HG02763 (cell line): Measurements from ENCODE around the gene COQ5.
A peak's percentile ranks its signal among the peaks of the same experiment; 100 is the strongest.
"Not testable (repeated sequence)": the region's sequence is repeated elsewhere in the genome, so short reads cannot be mapped to it uniquely, and the experiment has no call there.

Experiments used
- ATAC-seq: cut with Tn5 transposase; IDR thresholded peaks from one replicate; pipeline ENCODE4 v1.9.1; 2021; ENCODE audit warnings: mild to moderate bottlenecking, moderate library complexity; ENCODE audit not compliant: unreplicated experiment

COQ5 gene, protein sequence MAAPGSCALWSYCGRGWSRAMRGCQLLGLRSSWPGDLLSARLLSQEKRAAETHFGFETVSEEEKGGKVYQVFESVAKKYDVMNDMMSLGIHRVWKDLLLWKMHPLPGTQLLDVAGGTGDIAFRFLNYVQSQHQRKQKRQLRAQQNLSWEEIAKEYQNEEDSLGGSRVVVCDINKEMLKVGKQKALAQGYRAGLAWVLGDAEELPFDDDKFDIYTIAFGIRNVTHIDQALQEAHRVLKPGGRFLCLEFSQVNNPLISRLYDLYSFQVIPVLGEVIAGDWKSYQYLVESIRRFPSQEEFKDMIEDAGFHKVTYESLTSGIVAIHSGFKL

GRCh38 chr12:120528861-120529525 is at the start of gene COQ5:
Gene COQ5 (minus strand): TSS chr12:120529158. CDS start chr12:120529141, 17 bp downstream.
- ATAC-seq = peak; percentile 73

DNA sequence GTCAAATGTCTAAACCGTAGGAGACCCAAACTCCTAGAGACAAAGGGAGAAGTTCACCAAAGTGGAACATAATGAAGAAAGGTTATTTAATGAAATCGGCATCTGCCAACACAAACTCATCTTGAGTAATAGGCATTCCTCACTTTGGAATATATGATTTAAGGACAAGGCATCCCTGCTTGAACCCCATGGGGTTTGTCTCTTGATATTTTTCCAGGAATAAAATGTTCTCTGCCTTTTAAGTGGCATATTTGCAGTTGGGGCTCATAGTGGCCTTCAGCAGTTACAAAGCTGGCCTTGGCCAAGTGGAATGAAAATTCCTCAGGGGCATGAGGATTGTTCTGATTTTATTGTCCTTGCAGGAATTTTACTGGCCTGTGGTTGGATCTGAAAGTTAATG is 45.1 kb upstream of the COQ5 start:
- ATAC-seq = no peak

- no peak for ATAC-seq
Observed at GRCh38 chr12:120573560-120573959, 44.6 kb upstream of the COQ5 start.

- ATAC-seq = no peak
Observed at GRCh38 chr12:120571299-120571698, 42.3 kb upstream of the COQ5 start.

DNA sequence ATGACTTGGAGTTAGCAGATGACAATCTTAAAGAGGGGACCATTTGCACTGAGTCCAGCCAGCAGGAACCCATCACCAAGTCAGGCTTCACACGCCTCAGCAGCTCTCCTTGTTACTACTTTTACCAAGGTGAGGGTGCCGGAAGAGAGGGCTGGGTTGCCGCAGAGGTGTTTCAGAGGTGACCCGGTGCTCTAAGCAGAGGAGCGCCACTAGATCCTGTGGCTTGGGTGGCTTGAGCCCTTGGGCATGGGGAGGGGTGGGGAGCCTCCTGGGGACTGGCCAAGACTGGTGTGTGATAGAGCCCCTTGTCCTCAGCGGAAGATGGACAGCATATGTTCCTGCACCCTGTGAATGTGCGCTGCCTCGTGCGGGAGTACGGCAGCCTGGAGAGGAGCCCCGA is 34.5 kb upstream of the COQ5 start:
- no peak for ATAC-seq

GRCh38 chr12:120562906-120563305 is 33.9 kb upstream of the COQ5 start:
- ATAC-seq = no peak

DNA sequence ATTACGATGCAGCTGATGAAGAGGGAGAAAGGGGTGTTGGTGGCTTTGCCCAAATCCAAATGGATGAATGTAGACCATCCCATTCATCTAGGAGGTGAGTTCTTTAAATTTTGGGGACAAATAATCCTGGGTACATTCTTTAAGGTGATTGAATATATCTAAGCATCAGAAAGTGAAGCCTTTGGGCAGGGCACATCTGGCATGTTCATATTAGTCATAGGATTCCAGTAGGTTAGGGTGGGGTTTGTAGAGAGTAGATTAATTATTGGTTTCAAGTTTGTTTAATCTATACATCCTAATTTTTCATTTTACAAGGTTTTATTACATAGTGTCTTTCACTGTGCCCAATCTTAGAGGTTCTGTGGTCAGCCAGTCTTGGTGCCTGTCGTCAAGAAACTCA is 28.6 kb upstream of the COQ5 start:
- ATAC-seq = no peak

GRCh38 chr12:120554678-120555077 is 25.7 kb upstream of the COQ5 start:
- no peak for ATAC-seq

DNA sequence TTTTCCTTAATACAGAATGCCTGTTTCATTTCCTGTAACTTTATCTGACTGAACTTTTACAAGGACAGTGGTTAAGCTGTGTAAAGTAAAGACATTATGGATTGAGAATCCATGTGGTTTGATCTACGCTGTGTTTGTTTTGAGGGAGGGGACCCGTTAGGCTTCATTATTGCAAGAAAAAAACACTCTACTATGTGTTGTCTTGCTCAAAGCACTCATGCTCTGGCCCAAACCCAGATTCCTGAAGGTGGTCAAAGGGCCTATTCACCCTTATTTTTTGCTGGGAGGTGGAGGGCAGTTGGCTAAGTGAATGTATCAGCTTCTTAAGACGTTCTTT is 17.1 kb upstream of the COQ5 start:
- ATAC-seq = no peak

- ATAC-seq = no peak
Observed at GRCh38 chr12:120544691-120545090, 15.7 kb upstream of the COQ5 start.

DNA sequence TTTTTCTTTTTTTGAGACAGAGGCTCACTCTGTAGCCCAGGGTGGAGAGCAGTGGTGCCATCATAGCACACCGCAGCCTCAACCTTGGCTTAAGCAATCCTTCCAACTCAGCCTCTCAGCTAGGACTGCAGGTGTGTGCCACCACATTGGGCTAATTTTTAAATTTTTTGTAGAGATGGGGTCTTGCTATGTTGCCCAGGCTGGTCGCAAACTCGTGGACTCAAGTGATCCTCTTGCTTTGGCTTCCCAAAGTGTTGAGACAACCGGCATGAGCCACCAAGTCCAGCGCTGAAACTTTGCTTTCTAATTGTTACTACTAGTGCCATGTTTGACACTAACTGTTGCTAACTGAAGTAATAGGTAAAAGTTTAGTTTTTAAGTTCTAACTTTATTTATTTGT is 13.2 kb upstream of the COQ5 start:
- ATAC-seq = no peak

- ATAC-seq = no peak
Observed at GRCh38 chr12:120540445-120540844, 11.5 kb upstream of the COQ5 start.

DNA sequence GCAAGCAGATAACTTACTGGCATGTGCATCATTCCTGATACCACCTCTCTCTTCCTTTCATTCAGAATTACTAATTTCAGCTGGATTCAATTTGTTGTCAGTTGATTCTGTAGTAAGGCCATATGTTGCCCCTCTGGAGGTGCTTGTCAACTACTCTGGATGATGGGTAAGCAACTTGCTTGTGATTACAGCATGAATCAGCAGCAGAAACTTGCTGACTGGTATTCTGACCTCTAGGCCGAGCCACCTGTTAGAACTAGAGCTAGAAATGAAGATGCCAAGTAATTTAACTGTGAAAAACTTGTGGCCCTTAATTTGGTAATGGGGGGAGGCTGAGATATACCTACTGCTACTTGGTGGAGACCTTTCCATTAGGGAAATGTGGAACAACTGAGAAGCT is 10.3 kb upstream of the COQ5 start:
- ATAC-seq = no peak

- no peak for ATAC-seq
Observed at GRCh38 chr12:120538281-120539156, 9.6 kb upstream of the COQ5 start.

DNA sequence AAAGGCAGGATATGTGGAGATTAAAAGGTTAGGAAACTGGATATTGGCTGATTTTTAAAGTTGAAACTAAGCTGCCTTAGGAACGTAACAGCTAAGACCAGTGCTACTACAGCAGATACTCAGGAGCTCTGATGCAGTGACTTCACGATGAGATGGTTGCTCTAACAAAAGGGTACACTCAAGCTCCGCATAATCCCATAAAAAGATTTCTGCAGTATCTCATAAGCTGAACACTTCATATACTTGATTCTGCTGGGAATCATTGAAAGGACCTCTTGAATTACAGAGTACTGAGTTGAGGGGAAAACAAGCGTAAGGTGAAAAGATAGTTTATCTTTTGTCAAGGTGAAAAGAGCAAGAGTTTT is 8.9 kb upstream of the COQ5 start:
- ATAC-seq = no peak

DNA sequence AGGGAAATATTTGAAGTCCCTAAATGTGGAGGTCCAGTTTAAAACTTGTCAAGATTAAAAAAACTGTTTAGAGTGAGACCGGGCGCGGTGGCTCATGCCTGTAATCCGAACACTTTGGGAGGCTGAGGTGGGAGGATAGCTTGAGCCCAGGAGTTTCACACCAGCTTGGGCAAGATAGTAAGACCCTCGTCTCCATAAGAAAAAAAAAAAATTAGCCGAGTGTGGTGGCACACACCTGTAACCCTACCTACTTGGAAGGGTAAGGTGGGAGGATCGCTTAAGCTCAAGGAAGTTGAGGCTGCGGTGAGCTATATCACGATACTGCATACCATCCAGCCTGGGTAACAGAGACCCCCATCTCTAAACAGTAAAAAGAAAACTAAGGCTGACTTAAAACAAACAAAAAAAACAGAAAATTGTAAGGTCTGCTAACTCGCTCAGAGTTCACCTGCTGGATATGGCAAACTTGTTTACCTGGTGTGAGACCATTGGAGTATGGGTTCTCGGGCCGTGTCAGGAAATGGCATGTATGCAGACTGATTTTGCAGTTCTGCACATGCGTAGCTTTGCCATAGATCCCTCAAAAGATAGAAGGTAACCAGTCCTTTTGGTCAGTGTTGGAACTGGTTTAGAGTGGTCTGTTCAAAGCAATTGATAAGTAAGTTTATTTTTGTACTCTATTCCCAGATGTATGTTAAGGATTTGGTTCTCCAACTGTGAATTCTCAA is 7.3 kb upstream of the COQ5 start:
- ATAC-seq = no peak

GRCh38 chr12:120534703-120535655 is 6.0 kb upstream of the COQ5 start:
- peak; percentile 28 for ATAC-seq

- ATAC-seq = peak; percentile 64
Observed at GRCh38 chr12:120534203-120534702, 5.3 kb upstream of the COQ5 start, which contains the start of gene RNF10. Gene RNF10 (plus strand): TSS chr12:120534356. CDS start chr12:120534812, 456 bp downstream.

DNA sequence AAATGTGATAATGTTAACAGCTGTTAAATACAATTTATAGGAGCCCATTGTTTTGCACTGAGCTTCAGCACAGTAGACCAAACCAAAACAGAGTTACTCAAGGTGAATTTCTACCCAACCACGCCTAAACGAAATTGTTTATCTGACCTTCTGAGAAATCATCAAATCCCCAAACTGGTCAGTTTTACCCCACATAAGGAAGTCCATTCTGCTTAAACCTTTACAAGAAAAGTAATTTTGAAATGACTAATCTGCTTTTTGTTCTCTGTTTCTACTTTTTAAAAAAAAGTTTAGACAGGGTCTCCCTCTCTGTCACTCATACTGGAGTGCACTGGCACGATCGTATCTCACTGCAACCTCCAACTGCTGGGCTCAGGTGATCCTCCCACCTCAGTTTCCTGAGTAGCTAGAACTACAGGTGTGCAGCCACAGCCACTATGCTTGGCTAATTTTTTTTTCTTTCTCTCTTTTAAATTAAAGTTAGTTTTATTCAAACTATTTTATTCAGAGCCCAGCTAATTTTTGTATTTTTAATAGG is 3.8 kb upstream of the COQ5 start:
- ATAC-seq = no peak

GRCh38 chr12:120530418-120530761 is 1.4 kb upstream of the COQ5 start:
- ATAC-seq = not testable (repeated sequence)
